Stimulated activated CD4-positive, alpha-beta T cell treated with anti-CD3 and anti-CD28 coated beads, Interleukin-2, amount 100 ng/mL, for 4 hours (primary cell): ENCODE measurements around the gene EFNB3.

ENCODE experiments used
- DNase-seq: peaks from one replicate; pipeline ENCODE4 v3.0.0-alpha.2; 2020; ENCODE audit warnings: low read depth

The EFNB3 gene

DNA sequence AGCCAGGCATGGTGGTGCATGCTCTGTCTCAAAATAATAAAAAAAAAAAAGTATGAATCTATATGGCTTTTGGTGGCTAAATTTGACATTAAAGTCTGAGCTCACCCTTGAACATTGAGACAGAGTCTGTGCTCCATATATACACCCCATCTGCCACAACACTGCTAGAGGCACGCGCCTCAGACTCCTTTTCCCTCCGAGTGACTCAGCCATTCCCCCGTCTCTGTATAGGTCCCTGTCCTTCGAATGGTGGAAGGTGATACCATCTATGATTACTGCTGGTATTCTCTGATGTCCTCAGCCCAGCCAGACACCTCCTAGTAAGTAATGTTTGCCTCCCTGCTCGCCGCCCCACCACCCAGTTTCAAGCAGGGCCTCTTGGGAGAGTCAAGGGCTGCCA lies 4.5 kb upstream of the EFNB3 start:
- no peak for DNase-seq

DNA sequence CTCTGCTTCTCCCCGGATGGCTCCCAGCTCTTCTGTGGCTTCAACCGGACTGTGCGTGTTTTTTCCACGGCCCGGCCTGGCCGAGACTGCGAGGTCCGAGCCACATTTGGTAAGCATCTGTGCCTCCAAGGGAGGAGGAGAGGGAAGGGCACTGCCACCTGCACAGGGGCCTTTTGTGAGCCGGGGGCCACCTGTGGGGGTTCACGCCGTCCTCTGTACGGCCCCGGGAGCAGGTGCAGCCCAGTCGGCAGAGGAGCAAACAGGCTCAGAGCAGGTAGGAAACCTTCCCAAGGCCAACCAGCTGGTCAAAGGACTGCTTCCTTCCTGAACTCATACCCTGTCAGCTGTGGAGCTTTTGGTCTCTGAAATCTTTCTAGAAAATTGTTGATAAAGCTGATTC lies 3.3 kb upstream of the EFNB3 start:
- no peak for DNase-seq

DNA sequence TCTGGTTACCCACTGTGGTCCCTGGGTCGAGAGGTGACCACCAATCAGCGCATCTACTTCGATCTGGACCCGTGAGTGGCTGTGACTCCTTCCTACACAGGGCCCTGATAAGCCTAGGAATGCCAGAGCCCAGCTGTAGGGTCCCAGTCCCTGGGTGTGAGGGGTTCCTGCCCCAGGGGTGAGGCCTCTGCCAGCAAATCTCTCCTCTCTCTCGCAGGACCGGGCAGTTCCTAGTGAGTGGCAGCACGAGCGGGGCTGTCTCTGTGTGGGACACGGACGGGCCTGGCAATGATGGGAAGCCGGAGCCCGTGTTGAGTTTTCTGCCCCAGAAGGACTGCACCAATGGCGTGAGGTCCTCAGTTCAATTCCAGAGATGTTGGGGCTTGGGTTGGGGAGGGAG lies 2.2 kb upstream of the EFNB3 start:
- no peak for DNase-seq

DNA sequence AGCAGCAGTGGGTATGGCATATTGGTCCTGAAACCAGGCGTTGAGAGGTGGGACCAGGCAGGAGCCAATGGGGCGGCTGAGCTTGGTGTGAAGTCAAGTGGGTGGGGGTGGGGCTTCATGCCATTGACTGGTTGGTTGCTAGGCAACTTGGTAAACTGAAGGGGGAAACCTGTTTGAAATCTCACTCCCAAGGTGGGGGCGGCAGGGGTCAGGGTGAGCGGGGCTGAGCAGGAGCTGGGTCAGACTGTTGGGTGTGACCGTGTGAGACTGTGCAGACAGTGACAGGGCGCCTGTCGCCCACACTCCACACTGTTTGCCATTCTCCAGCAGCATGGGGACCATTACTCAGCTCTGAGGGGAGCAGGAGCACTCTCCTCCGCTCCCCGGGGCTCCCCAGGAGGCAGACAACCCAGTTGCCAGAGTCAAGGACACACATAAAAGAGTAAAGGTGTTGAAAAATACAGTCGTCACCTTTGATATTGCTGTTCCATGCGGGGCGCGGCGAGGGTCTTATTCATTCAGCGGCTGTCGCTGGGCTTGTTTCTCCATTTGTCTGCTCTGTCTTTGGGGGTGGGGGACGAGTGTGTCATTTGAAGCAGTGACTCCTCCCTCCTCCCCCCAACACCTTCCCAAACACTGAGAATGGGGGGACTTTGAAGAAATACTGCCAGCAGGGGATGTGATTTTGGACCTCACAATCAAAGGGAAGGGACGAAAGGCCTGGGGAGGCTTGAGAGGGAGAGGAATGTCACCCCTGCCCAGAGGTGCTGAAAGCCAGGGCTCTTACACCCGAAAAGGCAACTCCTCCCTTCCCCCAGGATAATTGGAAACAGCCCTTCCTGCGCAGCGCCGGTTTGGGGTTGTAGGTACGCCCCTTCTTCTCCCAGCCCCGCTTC lies 1.2 kb upstream of the EFNB3 start:
- no peak for DNase-seq

DNA sequence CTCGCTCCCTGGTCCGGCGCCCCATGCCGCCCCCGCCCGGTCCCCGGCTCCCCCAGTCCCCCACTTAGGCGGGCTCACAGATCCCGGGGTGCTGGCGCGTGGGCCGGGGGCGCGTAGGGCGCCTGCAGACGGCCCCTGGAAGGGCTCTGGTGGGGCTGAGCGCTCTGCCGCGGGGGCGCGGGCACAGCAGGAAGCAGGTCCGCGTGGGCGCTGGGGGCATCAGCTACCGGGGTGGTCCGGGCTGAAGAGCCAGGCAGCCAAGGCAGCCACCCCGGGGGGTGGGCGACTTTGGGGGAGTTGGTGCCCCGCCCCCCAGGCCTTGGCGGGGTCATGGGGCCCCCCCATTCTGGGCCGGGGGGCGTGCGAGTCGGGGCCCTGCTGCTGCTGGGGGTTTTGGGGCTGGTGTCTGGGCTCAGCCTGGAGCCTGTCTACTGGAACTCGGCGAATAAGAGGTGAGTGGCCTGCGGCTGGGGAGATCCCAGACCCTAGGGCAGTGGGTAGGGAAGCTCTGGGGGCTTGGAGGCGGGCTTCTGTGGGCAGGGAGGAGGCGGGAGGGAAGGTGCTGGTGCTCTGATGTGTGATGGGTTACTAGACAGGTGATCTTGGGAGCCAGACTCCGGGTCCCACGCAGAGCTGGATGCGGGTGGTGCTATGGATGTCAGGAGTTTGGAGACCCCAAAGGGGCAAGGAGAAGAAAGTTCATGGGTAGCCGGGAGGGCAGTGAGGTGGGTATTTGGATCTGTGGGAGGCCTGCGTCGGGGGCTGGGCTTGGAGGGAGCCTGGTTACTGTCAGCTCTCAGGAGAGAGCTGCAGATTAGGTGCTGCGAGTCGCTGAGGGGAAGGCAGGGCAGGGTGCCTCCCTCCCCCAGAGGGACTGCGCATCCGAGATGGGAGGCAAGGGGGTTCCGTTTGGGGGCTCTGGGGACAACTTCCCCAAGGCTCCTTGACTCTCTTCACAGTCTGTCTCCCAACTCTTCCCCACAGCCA lies 560 bp downstream of the EFNB3 start:
- no peak for DNase-seq

DNA sequence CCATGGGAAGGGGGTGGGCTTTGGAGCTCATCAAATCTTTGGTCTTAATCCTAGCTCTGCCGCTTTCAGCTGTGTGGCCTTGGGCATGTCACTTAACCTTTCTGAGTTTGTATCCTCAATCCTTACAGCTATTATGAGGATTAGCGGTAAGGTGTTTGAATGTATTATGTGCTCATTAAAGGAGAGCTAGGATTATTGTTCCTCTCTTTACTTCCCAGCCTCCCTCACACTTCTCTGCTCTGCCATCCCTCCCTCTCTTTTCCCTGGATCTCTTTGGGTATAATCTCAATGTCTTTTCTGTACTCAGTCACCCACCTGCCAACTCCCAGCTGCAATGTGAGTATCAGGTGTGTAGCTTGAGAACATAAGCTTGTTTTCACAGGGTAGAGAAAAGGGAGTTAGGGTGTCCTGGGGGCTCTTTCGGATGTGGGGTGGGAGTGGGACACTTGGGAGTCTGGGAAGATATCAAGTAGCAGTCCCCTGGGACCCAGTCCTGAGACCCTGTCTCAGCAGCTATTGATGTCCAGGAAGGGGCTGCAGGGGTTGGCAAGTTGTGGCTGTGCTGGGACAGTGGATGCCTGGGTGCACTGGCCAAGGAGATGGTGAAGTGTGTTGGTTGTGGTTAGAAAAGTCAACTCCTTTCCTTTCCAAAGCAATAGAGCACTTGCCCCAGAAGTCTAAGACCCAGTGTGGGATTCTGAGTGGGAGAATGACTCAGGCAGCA lies 1.8 kb downstream of the EFNB3 start:
- DNase-seq = no peak

DNA sequence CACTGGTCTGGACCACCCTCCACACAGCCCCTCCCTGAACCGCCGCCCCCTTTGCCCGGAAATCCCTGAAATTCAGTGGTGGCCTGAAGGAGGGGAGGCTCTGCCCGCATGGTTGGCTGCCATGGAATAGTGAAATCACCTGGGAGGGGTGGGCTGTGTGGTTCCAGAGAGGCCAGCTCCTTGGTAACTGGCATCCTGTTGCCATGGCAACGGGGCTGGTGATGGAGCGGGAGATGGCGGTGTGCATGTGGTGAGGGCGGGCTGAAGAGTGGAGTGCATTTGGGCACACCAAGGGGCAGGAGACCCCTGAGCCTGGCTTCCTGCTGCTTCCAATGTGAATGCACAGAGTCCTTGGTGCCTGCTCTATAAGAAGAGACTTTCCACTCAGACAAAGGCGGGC lies 2.4 kb downstream of the EFNB3 start:
- no peak for DNase-seq

DNA sequence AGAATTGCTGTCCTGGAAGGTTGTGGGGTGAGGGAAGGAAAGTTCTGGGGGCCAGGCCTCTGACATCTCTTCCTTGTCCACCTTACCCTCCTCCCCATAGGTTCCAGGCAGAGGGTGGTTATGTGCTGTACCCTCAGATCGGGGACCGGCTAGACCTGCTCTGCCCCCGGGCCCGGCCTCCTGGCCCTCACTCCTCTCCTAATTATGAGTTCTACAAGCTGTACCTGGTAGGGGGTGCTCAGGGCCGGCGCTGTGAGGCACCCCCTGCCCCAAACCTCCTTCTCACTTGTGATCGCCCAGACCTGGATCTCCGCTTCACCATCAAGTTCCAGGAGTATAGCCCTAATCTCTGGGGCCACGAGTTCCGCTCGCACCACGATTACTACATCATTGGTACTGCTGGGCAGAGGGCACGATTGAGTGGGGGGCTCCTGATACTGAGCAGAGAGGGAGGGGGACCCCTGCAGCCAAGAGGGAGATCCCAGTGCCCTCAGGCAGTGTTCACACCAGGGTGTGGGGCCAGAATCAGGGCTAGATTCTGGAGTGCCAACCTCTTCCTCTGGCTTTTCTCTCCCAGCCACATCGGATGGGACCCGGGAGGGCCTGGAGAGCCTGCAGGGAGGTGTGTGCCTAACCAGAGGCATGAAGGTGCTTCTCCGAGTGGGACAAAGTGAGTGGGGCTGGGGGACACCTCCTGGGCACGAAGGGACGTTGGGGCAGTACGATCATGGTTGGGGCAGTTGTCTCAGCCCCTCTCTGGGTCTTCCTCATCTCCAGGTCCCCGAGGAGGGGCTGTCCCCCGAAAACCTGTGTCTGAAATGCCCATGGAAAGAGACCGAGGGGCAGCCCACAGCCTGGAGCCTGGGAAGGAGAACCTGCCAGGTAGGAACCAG lies 3.1 kb downstream of the EFNB3 start:
- no peak for DNase-seq

DNA sequence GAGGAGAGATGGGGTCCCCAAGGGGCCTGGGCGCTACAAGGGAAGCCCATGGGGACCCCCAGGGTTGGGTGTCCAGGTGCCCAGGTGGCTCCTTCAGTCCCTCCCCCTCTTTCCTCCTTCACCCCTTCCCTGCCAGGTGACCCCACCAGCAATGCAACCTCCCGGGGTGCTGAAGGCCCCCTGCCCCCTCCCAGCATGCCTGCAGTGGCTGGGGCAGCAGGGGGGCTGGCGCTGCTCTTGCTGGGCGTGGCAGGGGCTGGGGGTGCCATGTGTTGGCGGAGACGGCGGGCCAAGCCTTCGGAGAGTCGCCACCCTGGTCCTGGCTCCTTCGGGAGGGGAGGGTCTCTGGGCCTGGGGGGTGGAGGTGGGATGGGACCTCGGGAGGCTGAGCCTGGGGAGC lies 4.0 kb downstream of the EFNB3 start:
- no peak for DNase-seq

DNA sequence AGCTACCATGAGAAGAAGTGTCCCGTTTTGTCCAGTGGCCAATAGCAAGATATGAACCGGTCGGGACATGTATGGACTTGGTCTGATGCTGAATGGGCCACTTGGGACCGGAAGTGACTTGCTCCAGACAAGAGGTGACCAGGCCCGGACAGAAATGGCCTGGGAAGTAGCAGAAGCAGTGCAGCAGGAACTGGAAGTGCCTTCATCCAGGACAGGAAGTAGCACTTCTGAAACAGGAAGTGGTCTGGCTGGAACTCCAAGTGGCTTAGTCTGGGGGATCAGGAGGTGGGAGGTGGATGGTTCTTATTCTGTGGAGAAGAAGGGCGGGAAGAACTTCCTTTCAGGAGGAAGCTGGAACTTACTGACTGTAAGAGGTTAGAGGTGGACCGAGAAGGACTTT lies 5.3 kb downstream of the EFNB3 start:
- DNase-seq = no peak

DNA sequence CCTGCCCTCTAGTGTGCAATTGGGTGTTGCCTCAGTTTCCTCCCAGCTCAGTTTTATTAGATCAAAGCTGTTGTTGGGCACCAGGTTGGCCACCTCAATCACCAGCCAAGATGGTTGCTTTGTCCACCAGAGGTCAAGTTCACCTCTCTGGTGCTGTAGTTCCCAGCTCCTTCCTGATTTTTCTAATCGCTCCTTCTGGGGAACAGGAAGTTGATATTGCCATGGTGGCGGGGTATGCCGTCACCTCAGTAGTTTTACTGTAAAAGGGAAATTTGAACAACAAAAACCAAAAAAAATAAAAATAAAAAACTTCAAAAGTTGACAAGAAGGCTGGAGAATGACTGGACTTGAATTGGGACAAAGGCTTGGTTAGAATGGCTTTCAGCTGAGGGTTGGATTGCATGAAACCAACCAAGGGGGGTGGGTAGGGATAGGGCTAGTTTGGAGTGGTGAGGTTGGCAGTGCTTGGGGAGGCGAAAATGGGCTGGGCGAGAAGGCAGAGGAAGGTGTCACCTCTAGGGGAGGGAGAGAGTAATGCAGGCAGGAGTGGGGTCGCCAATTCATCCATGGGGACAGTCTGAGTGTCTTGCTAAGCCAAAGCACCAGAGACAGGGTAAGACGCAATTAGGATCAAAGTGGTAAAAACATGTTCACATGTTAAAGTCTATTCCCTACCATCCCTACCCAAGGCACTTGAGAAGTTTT lies 6.2 kb downstream of the EFNB3 start:
- no peak for DNase-seq

DNA sequence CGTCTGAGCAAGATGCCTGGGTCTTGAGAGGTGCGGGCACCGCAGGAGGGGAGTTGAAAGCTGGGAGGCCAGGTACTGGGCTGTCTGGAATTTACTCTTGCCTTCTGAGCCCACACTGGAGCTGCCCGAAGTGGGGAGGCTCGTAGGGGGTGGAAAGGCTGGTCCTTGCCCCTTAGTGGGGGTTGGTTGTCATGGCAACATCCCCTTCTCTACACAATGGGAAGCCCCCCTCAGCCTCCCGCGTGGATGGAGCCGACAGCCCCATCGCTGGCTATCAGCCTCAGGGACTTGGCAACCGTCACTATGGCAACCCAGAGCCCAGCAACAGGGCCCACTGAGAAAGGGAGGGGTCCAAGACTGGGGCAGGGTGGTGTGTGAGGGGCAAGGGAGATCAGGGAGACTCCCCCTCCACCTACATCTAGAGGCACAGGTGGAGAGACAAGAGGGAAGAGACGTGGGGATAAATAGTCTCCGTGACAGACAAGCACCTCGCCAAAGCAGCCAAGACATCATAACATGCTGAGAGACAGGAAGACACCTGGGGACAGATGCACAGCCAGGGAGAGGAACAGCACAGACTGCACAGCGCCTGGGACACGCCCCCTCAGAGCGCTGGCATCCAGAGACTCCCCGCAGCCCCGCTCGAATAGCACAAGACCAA lies 7.2 kb downstream of the EFNB3 start:
- no peak for DNase-seq

DNA sequence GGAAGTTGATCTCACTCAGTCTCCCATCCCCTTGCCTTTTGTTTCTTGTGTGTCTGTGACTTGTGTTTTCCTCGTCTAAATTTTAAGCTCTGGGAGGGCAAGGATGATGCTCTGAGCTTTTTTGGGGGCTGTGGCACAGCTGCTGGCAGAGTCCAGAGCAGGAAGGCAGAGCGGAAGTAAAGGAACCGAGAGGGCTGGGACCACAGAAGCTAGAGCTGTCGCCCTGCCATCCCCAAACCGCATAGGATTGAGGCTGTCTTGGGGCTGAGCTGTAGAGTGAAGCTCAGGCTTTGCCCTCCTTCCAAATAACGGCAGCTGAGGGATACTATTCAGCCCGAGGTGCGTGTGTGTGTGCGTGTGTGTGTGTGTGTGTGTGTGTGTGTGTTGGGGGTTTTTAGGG lies 8.8 kb downstream of the EFNB3 start:
- DNase-seq = no peak

DNA sequence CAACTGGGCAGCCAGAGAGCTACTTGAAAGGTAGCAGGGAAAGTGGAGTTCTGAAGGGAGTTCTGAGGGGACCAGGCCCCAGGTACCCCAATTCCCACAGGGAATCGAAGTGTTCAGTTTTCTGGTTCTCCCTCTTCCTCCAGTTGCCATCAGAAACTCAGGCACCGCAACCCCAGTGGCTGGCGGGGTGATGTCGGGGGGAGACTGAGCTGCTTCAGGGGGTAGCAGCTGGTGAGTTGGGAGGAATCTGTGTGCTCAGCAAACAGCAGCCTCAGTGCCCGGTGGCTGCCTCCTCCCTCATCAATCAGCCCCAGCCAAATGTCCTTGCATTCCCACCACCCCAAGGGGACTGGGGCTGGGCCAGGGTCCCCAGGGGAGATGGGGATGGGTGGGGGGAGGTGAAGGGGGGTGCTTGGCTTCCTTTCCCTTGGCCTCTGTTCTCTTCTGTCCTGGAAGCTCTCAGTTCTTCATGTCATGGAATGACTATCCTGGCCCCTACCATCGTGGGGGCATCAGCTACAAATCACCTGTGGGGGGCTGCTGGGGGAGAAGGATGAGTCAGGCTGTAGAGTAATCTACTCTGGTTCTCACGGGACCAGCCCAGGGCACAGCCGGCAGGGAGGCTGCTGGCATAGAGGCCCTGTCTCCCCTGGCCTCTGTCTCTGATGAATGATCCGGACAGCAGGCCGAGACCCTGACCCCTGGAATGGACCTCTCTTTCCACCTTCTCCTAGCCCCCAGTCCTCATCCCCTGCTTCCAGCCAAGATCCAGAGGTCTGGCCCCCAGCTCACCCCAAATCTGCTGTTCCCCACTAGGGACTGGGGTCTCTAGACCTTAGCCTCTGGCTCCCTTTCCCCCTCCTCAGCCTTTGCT lies 10.0 kb downstream of the EFNB3 start:
- DNase-seq = no peak

DNA sequence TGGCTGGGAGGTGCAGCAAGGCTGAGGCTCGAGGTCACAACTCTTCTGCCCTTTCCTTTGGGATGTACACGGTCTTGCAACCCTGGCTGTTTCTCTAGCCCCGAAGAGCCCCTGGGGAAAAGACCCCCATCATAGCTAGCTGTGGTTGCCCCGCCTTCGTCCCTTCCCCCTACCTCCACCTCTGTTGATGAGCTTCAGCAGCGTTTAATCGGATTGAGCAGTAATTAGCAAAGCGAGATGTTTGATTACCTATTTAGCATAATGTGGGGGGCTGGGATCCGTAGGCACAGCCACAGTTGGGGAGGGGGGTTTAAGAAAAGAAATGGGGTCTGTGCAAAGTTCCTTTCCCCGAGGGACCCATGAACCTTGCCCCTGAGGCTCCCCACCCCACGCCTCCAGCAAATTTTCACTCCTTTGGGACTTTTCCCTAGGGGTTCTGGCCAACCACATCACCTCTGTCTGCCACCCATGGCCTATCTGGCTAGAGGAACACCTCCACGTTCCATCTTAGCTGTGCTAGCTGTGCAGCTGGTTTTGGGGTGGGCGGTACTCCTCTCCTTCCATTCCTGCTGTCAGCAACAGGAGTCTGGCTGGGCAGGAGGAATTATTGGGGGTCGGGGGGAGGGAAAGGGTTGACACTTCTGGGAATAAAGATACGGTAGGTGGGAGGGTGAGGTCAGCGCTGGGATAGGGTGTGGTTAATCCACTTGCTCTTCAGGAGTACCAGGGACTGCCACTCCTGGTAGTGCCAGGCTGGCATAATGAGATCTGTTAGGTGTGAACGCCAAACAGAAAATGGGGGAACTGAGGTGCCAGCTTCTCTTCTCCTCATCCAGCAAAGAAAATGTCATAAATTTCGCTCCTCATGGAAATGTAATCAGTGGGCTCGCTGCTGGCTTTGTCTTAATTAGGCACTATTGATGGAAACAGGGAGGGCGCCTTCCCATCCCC lies 11.2 kb downstream of the EFNB3 start:
- no peak for DNase-seq

DNA sequence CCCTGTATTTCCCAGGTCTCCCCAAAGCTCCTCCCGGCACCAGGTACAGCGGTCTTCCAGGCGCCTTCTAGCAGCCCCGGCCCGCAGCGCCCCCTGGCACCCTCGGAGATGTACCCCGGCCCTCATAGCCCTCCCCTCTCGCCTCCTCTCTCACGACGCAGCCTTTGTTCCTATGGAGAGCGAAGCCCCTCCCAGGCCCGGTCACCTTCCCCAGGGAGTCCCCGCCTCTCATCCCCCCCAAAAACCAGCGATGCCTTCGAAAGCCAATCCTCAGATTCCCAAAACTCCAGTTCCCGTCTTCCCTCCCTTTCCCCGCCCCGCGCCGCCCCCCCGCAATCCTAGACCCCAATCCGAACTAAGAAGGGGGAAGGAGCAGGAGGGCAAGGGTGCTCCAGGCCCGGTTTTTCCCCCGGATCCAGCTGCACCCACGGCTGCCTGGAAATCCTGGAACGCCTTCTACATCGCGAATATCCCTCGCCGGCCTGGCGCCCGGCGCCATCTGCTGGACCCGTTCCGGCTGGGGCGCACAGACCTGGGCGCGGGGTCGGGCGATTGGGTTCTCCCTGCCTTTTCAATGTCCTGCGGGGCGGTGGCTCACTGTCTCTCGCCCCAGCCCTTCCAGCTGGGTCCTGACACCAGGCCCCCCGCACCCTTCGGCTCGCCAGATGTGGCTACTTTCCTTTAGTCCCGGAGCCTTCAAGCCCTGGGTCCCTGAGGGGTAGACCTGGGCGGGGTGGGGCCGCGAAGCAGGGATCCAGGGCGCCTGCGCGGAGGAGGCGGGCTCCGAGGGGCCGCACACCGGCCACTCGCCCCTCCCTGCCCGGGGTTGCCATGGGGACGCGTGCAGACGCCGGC lies 12.1 kb downstream of the EFNB3 start, which contains the start of gene DNAH2:
Gene DNAH2, plus strand, starts transcription at position 844 of the 855 bp plus-strand sequence. CDS start 1,991 bp downstream, outside the sequence.
- DNase-seq = no peak
